HEK293 (cell line): ENCODE data around the gene ZBTB43.

Source experiments
- CTCF ChIA-PET: fragments of 350-600 bp; formaldehyde crosslinking; extraction: SDS; loops from one replicate; lab custom pipeline; 2021; ENCODE audit warnings: antibody characterized with exemption; lab: Yijun Ruan, JAX
- POLR2A ChIA-PET: fragments of 300-600 bp; formaldehyde crosslinking; extraction: SDS; loops from one replicate; lab custom pipeline; 2020; ENCODE audit warnings: antibody characterized with exemption, inconsistent platforms; lab: Yijun Ruan, JAX
- H3K27ac ChIP-seq: fragments of 200-500 bp; sonication (Bioruptor generic); 2 replicates; pipeline ENCODE4 v1.5.1; 2014; ENCODE audit warnings: low read depth, low read length, control low read depth, inconsistent platforms; ENCODE audit errors: extremely low read depth
- H3K36me3 ChIP-seq, 2 experiments: fragments of 200-500 bp in 1 of 2; sonication (Bioruptor generic) in 1 of 2; 1 replicate in 1 of 2; 2 replicates in 1 of 2; pipeline ENCODE4 v1.5.1; 2014 to 2017; ENCODE audit warnings: inconsistent platforms in 2 of 2, low read length in 2 of 2; ENCODE audit not compliant: control insufficient read depth in 2 of 2, insufficient read depth in 1 of 2
- H3K4me1 ChIP-seq: fragments of 200-500 bp; sonication (Bioruptor generic); 2 replicates; pipeline ENCODE4 v1.5.1; 2014; ENCODE audit warnings: mild to moderate bottlenecking, low read length, inconsistent platforms; ENCODE audit not compliant: control insufficient read depth, insufficient read depth
- H3K4me3 ChIP-seq: 2 replicates; pipeline ENCODE4 v1.5.1; 2011; ENCODE audit warnings: low read depth, mild to moderate bottlenecking, control low read depth, low read length, moderate library complexity
- H3K9me3 ChIP-seq: fragments of 200-500 bp; sonication (Bioruptor generic); 2 replicates; pipeline ENCODE4 v1.5.1; 2014; ENCODE audit warnings: low read depth, low read length, inconsistent platforms; ENCODE audit not compliant: control insufficient read depth, insufficient read depth
- FEZF1 ChIP-seq: fragments of 450-650 bp; formaldehyde crosslinking; IDR thresholded peaks from 2 replicates; pipeline ENCODE4 v1.5.1; 2016; ENCODE audit warnings: missing biosample characterization, missing genetic modification characterization
- INSM2 ChIP-seq: fragments of 450-650 bp; formaldehyde crosslinking; IDR thresholded peaks from 2 replicates; pipeline ENCODE4 v1.5.1; 2016; ENCODE audit warnings: missing biosample characterization, missing genetic modification characterization
- MZF1 ChIP-seq: fragments of 450-650 bp; formaldehyde crosslinking; IDR thresholded peaks from 2 replicates; pipeline ENCODE4 v1.5.1; 2017; ENCODE audit warnings: missing biosample characterization, missing genetic modification characterization, borderline replicate concordance
- SP2 ChIP-seq: fragments of 450-650 bp; formaldehyde crosslinking; IDR thresholded peaks from 2 replicates; pipeline ENCODE4 v1.5.1; 2016; ENCODE audit warnings: missing biosample characterization, missing genetic modification characterization
- ZBTB1 ChIP-seq: fragments of 450-650 bp; formaldehyde crosslinking; IDR thresholded peaks from 2 replicates; pipeline ENCODE4 v1.5.1; 2016; ENCODE audit warnings: missing biosample characterization, missing genetic modification characterization
- ZFP3 ChIP-seq: fragments of 450-650 bp; formaldehyde crosslinking; IDR thresholded peaks from 2 replicates; pipeline ENCODE4 v1.5.1; 2016; ENCODE audit warnings: low read depth, missing biosample characterization, missing genetic modification characterization
- ZNF112 ChIP-seq: fragments of 450-650 bp; formaldehyde crosslinking; IDR thresholded peaks from 2 replicates; pipeline ENCODE4 v1.5.0; 2017; ENCODE audit warnings: missing biosample characterization, missing genetic modification characterization
- ZNF169 ChIP-seq: fragments of 450-650 bp; formaldehyde crosslinking; IDR thresholded peaks from 2 replicates; pipeline ENCODE4 v1.5.1; 2016; ENCODE audit warnings: missing biosample characterization, missing genetic modification characterization
- ZNF174 ChIP-seq: fragments of 450-650 bp; formaldehyde crosslinking; IDR thresholded peaks from 2 replicates; pipeline ENCODE4 v1.5.0; 2017; ENCODE audit warnings: missing biosample characterization, mild to moderate bottlenecking, missing genetic modification characterization
- ZNF18 ChIP-seq: fragments of 450-650 bp; formaldehyde crosslinking; IDR thresholded peaks from 2 replicates; pipeline ENCODE4 v1.5.1; 2016; ENCODE audit warnings: missing biosample characterization, missing genetic modification characterization
- ZNF2 ChIP-seq: fragments of 450-650 bp; formaldehyde crosslinking; IDR thresholded peaks from 2 replicates; pipeline ENCODE4 v1.5.1; 2016; ENCODE audit warnings: missing biosample characterization, missing genetic modification characterization
- ZNF211 ChIP-seq: fragments of 450-650 bp; formaldehyde crosslinking; IDR thresholded peaks from 2 replicates; pipeline ENCODE4 v1.5.1; 2016; ENCODE audit warnings: low read depth, missing biosample characterization, missing genetic modification characterization
- ZNF239 ChIP-seq: fragments of 450-650 bp; formaldehyde crosslinking; IDR thresholded peaks from 2 replicates; pipeline ENCODE4 v1.5.1; 2016; ENCODE audit warnings: missing biosample characterization, missing genetic modification characterization
- ZNF518A ChIP-seq: fragments of 450-650 bp; formaldehyde crosslinking; conservative IDR thresholded peaks from 2 replicates; pipeline ENCODE4 v1.5.1; 2016; ENCODE audit warnings: low read depth, missing biosample characterization, missing genetic modification characterization
- ZNF629 ChIP-seq: fragments of 450-650 bp; formaldehyde crosslinking; IDR thresholded peaks from 2 replicates; pipeline ENCODE4 v1.5.1; 2017; ENCODE audit warnings: missing biosample characterization, missing genetic modification characterization
- ZNF660 ChIP-seq: fragments of 450-650 bp; IDR thresholded peaks from 2 replicates; pipeline ENCODE4 v1.5.1; 2018; ENCODE audit warnings: missing biosample characterization, mild to moderate bottlenecking, missing genetic modification characterization
- ZNF791 ChIP-seq: fragments of 450-650 bp; formaldehyde crosslinking; IDR thresholded peaks from 2 replicates; pipeline ENCODE4 v1.5.1; 2016; ENCODE audit warnings: missing biosample characterization, missing genetic modification characterization
- ZNF837 ChIP-seq: fragments of 450-650 bp; formaldehyde crosslinking; IDR thresholded peaks from 2 replicates; pipeline ENCODE4 v1.5.1; 2016; ENCODE audit warnings: missing biosample characterization, missing genetic modification characterization
- ZNF843 ChIP-seq: fragments of 450-650 bp; formaldehyde crosslinking; IDR thresholded peaks from 2 replicates; pipeline ENCODE4 v1.5.1; 2016; ENCODE audit warnings: missing biosample characterization, missing genetic modification characterization

Gene ZBTB43

GRCh38 chr9:126833020-126833419 is 28.2 kb downstream of the ZBTB43 start:
- ChIA-PET CTCF (interaction anchor here (0.5 kb wide), 1 partner anchor 48 kb away, joined by 5 read pairs; no protein-coding TSS in a partner anchor), POLR2A (no interaction called here)
- Histone ChIP-seq H3K4me3 (no peak overlapping the region), H3K27ac (no peak overlapping the region), H3K4me1 (no peaks in the 10 kb centered on the region), H3K36me3 (peaks cover 4 to 35% of the 10 kb centered on the region in 2 experiments), H3K9me3 (no peaks in the 10 kb centered on the region)
- no peak for TF ChIP-seq INSM2 (tag by site-specific recombination)
- TF ChIP-seq ZBTB1 (tag by site-specific recombination), result no peak
- no peak for TF ChIP-seq MZF1
- no peak for TF ChIP-seq ZNF239 (tag by site-specific recombination)
- no peak for TF ChIP-seq ZNF837

- H3K4me1 ChIP-seq, result no peaks in the 10 kb centered on the region
- ChIA-PET POLR2A (interaction anchor here (1.3 kb wide), 1 partner anchor 29 kb away, joined by 9 read pairs; the partner anchor contains the start of gene ZBTB43), CTCF (interaction anchor here (1.3 kb wide), 1 partner anchor 80 kb away, joined by 3 read pairs; no protein-coding TSS in a partner anchor)
- no peaks in the 10 kb centered on the region for H3K9me3 ChIP-seq
- no peak overlapping the region for H3K27ac ChIP-seq
- no peak overlapping the region for H3K4me3 ChIP-seq
- peaks cover 4 to 43% of the 10 kb centered on the region in 2 experiments for H3K36me3 ChIP-seq
- TF ChIP-seq FEZF1 (tag by site-specific recombination), result no peak
- no peak for TF ChIP-seq ZNF18 (tag by site-specific recombination)
- no peak for TF ChIP-seq ZNF211 (tag by site-specific recombination)
- TF ChIP-seq SP2 (tag by site-specific recombination), result no peak
- no peak for TF ChIP-seq ZNF791 (tag by site-specific recombination)
- no peak for TF ChIP-seq ZNF2
- no peak for TF ChIP-seq ZNF112
- no peak for TF ChIP-seq ZNF629 (tag by site-specific recombination)
Observed at GRCh38 chr9:126833710-126834345, 29.0 kb downstream of the ZBTB43 start.

GRCh38 chr9:126834672-126835071 is 29.8 kb downstream of the ZBTB43 start:
- Histone ChIP-seq H3K27ac (no peak overlapping the region), H3K4me1 (no peaks in the 10 kb centered on the region), H3K9me3 (no peaks in the 10 kb centered on the region), H3K36me3 (peaks cover 4 to 49% of the 10 kb centered on the region in 2 experiments), H3K4me3 (no peak overlapping the region)
- ChIA-PET CTCF (interaction anchor here (0.6 to 1.3 kb wide), 5 partner anchors 9 to 103 kb away, joined by 3 to 5 read pairs (median 3); no protein-coding TSS in a partner anchor), POLR2A (interaction anchor here (1.3 kb wide), 1 partner anchor 29 kb away, joined by 9 read pairs; the partner anchor contains the start of gene ZBTB43)
- TF ChIP-seq ZNF169 (no peak), ZBTB1 (tag by site-specific recombination) (no peak), ZNF837 (no peak), ZNF518A (no peak), ZNF843 (tag by site-specific recombination) (no peak), ZNF660 (no peak), ZNF174 (tag by site-specific recombination) (no peak), ZFP3 (tag by site-specific recombination) (no peak)
